HEK293 (cell line): ENCODE results near the gene B4GALNT3.

ENCODE experiments used
- SCRT1 ChIP-seq: fragments of 450-650 bp; formaldehyde crosslinking; IDR thresholded peaks from 2 replicates; pipeline ENCODE4 v1.5.1; 2016; ENCODE audit warnings: missing biosample characterization, missing genetic modification characterization, borderline replicate concordance
- YY1 ChIP-seq: fragments of 450-650 bp; formaldehyde crosslinking; IDR thresholded peaks from 2 replicates; pipeline ENCODE4 v1.5.1; 2018; ENCODE audit warnings: missing biosample characterization, missing genetic modification characterization
- ZBTB1 ChIP-seq: fragments of 450-650 bp; formaldehyde crosslinking; IDR thresholded peaks from 2 replicates; pipeline ENCODE4 v1.5.1; 2016; ENCODE audit warnings: missing biosample characterization, missing genetic modification characterization
- ZNF354C ChIP-seq: fragments of 450-650 bp; formaldehyde crosslinking; IDR thresholded peaks from 2 replicates; pipeline ENCODE4 v1.5.1; 2016; ENCODE audit warnings: missing biosample characterization, missing genetic modification characterization, low read depth, borderline replicate concordance
- TF ChIP-seq, protein P1 (sequence below): fragments of 450-650 bp; formaldehyde crosslinking; IDR thresholded peaks from 2 replicates; pipeline ENCODE4 v1.5.1; 2016; ENCODE audit warnings: missing biosample characterization, missing genetic modification characterization
- TF ChIP-seq, protein P2 (sequence below): fragments of 450-650 bp; formaldehyde crosslinking; IDR thresholded peaks from 2 replicates; pipeline ENCODE4 v1.5.1; 2016; ENCODE audit warnings: missing biosample characterization, missing genetic modification characterization, low read depth
- TF ChIP-seq, protein P3 (sequence below): fragments of 450-650 bp; formaldehyde crosslinking; IDR thresholded peaks from 2 replicates; pipeline ENCODE4 v1.5.1; 2016; ENCODE audit warnings: missing biosample characterization, missing genetic modification characterization

DNA sequence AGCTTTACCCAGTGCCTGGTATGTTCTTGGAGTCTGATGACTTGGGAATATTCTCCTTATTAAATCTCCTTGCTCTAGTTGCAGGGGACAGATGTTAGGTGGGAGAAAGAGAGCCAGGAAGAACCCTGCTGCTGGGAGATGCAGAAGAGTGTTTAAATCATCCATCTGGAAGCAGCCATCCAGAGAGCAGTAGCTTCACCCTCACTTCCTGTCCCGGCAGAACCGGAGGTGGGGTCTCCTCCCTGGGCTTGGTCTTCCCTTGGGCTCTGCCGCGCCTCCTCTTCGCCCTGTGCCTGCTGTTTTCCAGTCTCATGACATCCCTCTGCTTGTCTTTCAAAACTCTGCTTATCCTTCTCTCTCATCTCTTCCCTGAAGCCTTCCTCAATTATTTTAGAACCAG lies 15.5 kb downstream of the B4GALNT3 start:
- TF ChIP-seq, protein P1, sequence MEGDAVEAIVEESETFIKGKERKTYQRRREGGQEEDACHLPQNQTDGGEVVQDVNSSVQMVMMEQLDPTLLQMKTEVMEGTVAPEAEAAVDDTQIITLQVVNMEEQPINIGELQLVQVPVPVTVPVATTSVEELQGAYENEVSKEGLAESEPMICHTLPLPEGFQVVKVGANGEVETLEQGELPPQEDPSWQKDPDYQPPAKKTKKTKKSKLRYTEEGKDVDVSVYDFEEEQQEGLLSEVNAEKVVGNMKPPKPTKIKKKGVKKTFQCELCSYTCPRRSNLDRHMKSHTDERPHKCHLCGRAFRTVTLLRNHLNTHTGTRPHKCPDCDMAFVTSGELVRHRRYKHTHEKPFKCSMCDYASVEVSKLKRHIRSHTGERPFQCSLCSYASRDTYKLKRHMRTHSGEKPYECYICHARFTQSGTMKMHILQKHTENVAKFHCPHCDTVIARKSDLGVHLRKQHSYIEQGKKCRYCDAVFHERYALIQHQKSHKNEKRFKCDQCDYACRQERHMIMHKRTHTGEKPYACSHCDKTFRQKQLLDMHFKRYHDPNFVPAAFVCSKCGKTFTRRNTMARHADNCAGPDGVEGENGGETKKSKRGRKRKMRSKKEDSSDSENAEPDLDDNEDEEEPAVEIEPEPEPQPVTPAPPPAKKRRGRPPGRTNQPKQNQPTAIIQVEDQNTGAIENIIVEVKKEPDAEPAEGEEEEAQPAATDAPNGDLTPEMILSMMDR (tag by site-specific recombination): no peak
- no peak for TF ChIP-seq ZNF354C
- no peak for TF ChIP-seq SCRT1 (tag by site-specific recombination)
- TF ChIP-seq, protein P2, sequence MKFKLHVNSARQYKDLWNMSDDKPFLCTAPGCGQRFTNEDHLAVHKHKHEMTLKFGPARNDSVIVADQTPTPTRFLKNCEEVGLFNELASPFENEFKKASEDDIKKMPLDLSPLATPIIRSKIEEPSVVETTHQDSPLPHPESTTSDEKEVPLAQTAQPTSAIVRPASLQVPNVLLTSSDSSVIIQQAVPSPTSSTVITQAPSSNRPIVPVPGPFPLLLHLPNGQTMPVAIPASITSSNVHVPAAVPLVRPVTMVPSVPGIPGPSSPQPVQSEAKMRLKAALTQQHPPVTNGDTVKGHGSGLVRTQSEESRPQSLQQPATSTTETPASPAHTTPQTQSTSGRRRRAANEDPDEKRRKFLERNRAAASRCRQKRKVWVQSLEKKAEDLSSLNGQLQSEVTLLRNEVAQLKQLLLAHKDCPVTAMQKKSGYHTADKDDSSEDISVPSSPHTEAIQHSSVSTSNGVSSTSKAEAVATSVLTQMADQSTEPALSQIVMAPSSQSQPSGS (tag by site-specific recombination): no peak
- no peak for TF ChIP-seq YY1 (tag by site-specific recombination)
- no peak for TF ChIP-seq ZBTB1
- TF ChIP-seq, protein P3, sequence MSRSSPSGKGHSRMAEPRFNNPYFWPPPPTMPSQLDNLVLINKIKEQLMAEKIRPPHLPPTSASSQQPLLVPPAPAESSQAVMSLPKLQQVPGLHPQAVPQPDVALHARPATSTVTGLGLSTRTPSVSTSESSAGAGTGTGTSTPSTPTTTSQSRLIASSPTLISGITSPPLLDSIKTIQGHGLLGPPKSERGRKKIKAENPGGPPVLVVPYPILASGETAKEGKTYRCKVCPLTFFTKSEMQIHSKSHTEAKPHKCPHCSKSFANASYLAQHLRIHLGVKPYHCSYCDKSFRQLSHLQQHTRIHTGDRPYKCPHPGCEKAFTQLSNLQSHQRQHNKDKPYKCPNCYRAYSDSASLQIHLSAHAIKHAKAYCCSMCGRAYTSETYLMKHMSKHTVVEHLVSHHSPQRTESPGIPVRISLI: no peak
